HG02973 (cell line): ENCODE data around the gene POLR2H.

ENCODE experiments used
- ATAC-seq: cut with Tn5 transposase; IDR thresholded peaks from one replicate; pipeline ENCODE4 v1.9.1; 2021; ENCODE audit warnings: moderate library complexity; ENCODE audit not compliant: unreplicated experiment

POLR2H gene

DNA sequence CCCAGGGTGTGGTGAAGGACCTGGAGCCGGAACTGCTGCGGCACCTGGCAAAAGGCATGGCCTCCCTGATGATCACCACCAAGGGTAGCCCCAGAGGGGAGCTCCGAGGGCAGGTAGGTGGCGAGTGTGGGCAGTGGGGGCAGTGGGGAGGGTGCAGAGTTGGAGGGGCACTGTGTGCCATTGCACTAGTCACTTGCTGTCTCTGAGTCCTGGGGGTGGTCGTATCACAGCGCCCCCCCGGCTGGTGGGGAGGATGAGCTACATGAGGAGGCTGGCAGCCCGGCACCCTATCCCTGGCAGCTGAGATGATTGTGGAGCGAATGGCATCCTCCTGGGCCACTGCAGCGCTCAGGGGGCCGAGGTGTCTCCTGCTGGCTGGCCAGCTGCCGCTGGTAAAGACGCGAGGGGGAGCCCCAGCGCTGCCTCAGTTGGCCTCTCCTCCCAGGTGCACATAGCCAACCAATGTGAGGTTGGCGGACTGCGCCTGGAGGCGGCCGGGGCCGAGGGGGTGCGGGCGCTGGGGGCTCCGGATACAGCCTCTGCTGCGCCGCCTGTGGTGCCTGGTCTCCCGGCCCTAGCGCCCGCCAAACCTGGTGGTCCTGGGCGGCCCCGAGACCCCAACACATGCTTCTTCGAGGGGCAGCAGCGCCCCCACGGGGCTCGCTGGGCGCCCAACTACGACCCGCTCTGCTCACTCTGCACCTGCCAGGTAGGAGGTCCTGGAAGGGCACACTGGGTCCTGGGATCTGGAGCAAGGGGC lies 24.7 kb downstream of the POLR2H start:
- no peak for ATAC-seq

DNA sequence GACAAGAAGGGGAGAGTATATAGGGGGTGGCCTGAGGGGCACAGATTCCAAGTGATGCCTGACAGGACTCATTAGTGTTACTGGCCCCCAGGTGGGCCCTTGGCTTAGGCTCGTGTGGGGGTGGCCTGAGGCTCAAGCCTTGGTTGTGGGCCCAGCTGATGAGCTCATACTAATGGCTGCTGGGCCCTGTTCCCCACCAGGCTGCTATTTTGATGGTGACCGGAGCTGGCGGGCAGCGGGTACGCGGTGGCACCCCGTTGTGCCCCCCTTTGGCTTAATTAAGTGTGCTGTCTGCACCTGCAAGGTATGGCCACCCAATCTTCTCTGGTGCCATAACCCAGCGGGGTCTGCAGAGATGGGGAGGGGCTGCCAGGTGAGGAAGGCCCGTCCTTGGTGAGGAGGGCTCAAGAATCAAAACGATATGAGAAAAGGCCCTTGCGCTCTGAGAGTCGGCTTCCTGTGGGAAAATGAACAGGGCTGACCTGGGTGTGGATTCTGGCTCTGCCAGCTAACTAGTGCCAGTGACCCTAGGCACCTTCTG lies 25.7 kb downstream of the POLR2H start:
- no peak for ATAC-seq

DNA sequence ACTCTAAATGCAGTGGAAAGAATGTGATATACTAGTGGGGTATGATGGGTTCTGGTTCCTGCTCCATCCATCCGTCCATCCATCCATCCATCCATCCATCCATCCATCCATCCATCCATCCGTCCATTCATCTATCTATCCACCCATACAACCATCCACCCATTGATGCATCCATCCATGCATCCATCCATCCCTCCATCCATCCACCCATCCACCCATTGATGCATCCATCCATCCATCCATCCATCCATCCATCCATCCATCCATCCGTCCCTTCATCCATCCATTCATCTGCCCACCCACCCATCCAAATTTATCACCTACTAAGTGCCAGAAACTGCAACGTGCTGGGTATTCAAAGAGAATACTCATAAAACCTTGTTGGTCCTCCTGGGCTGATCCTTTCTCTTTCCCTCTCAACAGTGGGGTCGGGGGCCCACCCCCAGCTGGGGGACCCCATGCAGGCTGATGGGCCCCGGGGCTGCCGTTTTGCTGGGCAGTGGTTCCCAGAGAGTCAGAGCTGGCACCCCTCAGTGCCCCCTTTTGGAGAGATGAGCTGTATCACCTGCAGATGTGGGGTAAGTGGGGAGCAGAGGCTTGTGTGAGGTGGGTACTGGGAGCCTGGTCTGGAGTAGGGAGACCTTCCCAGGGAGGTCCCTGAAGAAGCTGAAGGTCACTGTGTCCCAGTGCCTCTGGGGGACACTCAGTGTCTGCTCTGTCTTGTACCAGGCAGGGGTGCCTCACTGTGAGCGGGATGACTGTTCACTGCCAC lies 26.8 kb downstream of the POLR2H start:
- no peak for ATAC-seq

DNA sequence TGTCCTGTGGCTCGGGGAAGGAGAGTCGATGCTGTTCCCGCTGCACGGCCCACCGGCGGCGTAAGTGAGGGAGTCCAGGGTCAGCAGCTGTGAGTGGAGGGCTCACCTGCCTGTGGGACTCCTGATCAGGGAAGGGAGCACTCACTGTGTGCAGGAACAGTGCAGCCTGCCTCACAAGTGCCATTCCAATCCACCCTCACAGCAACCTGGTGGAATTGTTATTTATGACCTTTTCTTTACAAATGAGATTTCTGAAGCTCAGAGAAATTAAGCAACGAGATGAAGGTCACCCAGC lies 27.4 kb downstream of the POLR2H start:
- no peak for ATAC-seq

DNA sequence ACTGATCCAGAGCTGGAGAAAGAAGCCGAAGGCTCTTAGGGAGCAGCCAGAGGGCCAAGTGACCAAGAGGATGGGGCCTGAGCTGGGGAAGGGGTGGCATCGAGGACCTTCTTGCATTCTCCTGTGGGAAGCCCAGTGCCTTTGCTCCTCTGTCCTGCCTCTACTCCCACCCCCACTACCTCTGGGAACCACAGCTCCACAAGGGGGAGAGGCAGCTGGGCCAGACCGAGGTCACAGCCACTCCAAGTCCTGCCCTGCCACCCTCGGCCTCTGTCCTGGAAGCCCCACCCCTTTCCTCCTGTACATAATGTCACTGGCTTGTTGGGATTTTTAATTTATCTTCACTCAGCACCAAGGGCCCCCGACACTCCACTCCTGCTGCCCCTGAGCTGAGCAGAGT lies 27.9 kb downstream of the POLR2H start:
- ATAC-seq, result no peak

DNA sequence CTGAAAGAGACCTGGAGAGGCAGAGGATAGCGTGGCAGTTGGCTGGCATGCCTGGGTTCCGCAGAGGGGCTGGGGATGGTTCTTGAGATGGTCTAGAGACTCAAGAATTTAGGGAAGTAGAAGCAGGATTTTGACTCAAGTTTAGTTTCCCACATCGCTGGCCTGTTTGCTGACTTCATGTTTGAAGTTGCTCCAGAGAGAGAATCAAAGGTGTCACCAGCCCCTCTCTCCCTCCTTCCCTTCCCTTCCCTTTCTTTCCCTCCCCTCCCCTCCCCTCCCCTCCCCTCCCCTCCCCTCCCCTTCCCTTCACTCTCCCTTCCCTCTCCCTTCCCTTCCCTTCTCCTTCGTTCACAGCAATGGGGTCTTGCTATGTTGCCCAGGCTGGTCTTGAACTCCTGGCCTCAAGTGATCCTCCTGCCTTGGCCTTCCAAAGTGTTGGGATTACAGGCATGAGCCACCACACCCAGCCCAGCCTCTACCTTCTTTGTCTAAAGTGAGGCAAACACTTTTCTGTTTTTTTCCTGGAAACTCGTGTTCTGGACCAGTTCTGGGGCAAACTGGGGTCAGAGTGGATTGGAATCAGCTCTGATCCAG lies 28.5 kb downstream of the POLR2H start:
- no peak for ATAC-seq

DNA sequence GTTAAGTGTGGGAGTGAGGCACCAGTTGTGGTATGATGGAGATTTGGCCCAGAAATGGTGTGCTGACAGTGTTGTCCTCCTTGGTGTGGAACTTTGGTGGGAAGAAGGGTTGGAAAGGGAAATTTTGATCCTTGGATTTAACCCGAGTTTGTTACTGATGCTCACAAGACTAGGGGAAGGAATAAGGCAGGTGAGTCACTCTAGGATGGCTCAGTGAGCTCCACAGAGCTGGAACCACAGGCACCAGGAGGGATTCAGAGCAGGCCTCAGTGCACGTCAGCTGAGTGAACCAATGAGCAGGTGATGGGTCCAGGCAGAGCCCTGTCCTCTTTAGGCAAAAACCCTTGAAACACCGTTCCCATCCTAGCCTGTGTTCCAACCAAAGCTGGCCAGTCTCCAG lies 29.8 kb downstream of the POLR2H start:
- no peak for ATAC-seq

DNA sequence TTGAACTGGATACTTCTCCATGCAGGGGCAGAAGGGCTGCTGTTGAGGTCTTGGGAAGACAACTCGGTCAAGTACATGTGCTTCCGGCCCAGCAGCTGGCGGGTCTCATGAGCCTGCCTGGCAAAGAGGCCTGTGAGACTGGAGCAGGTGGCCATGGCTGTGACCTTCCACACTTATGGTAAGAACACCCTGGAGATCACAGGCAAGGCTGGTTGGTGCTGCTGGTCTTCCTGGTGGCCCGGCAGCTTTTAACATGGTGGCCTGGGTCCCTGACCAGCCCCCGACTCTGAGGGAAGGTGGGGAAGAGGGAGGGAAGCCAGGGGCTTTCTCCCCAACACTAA lies 33.8 kb downstream of the POLR2H start:
- ATAC-seq, result no peak

DNA sequence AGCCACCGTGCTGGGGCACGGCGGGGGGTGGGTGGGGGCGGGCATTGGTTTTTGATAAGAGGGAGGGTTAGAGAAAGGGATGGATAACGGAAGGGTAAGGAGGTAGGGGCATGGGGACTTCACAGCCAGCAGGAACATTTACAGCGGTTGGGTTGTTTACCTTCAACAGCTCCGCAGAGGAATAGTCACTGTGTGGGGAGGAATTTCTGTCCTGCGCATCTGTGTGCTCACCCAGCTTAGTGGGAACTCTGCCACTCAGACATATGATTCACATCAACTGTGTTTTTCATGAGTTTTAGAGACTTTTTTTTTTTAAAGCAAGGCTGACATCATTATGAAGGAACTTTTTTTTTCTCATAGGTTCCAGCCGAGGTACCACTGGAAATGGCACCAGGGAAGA lies 37.9 kb downstream of the POLR2H start:
- no peak for ATAC-seq

DNA sequence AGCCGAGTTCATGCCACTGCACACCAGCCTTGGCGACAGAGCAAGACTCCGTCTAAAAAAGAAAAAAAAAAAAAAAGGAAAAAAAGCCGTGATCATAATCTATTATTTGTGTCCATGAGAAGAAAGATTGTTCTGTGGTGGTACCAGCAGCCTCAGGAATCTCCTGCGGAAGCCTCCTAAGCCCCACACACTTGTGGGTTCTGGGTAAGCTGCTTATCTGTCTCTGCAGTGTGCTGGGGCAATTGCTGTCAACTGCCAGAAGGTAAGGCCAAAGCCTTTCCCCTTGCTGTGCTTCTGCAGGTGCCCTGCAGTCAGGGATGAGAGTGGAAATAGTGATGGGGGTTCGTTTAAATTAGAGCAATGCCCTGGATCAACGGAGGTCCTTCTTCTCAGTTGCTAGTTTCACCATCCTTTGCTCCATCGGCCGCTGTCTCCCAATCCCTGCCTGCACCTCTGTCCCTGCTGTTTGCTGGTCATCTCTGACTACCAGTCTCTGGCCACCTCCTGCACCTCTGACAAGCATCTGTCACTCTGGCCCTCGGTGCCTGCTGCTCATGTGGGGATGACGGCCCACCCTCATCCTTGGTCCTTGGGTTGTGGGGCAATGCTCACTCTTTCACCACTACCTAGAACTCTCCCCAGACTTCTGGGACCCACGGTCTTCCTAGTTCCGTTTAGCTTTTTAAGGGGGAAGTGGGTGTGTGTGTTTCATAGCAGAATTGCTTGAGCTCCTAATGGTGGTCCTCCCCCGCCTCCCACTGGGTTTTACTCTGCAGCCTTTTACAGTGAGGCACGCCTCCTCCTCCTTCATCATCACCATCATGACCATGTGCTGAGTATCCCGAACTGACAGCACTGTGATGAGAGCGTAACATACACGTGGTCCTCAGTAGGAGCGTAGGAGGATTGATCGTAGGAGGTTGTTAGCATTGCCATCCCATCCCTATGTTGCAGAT lies 43.8 kb downstream of the POLR2H start:
- no peak for ATAC-seq

DNA sequence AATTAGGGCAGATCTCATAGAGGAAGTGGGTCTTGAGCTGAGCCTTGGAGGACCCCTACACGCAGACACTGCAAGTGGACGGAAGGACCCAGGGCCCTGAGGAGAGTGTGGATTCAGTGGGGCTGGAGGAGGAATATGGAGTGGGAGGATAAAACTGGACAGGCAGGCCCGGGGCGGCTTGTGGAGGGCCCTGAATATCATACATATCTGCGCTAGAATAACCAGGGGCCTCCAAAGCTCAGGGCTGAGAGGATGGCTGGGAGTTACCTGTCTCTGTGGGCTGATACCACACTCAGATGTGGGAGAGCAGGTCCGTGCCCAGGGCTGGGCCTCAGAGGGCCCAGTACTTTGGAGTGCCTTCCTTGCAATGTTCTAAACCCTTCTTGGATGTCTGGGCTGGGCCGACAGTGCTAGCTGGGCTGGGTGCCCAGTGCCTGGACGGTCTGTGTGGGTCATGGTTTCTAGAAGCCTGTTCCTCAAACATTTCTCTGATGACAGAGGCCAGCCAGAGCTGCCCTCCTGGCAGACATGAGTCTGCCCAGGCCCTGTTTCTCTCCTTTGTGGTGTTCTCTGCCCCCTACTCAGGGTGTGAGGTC lies 47.9 kb downstream of the POLR2H start:
- ATAC-seq, result no peak

DNA sequence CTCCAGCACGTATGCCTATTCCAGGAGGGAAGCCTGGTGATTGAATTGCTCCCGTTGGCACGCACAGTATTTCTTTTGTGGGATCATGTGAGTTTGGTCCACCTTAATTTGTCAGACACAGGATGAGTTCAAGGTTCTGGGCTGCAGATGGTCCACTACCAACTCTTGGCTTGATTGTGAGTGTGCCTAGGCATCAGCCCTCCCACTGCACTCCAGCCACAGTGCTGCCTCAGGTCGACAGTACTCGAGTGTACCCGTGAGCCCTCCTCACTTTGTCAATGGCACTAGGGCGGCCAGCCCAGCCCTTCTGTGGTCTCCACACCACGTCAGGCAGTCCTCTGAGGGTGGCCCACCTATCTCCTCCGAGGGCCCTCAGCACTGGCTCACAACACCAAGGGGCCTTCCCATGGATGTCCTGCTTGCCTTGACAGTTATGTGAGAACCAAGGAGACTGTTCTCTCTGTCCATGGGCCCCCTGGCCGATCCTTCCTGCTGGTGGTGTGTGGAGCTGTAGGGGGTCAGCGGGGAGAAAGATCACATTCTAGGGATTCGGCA lies 48.5 kb downstream of the POLR2H start:
- no peak for ATAC-seq

DNA sequence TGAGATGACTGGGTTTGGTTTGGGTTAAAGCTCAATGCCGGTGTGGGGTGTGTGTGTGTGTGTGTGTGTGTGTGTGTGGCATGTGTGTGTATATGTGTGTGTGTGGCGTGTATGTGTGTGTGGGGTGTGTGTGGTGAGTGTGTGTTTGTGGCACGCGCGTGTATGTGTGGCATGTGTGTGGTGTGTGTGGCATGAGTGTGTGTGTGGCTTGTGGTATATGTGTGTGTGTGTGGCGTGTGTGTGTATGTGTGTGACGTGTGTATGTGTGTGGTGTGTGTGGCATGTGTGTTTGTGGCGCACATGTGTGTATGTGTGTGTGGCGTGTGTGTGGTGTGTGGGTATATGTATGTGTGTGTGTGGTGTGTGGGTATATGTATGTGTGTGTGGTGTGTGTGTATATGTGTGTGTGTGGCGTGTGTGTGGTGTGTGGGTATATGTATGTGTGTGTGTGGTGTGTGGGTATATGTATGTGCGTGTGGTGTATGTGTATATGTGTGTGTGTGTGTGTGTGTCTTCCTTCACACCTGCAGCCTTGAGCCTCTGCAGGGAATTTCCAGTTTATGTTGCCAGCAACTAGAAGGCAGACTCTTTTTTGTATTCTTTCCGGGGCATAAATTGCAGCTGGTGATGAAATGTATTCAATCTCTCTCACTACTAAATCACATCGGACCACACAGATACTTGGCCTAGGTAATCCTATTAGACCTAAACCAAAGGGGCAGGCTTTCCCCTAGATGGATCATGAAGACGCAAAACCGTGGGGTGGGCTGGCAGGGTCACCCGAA lies 53.1 kb downstream of the POLR2H start:
- no peak for ATAC-seq

DNA sequence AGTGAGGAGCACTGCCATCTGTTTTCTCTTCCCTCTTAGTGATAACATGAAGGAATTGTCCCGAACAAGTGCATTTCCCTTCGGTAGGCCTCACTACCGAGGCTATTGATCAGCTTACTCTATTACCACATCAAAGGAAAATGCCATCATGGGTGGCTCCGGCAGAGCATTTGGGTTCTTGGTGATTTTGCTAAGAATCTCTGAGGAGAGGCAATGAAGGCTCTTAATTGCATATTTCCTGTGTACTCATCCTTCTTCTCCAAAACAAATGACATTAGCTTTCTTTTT lies 53.6 kb downstream of the POLR2H start:
- no peak for ATAC-seq

DNA sequence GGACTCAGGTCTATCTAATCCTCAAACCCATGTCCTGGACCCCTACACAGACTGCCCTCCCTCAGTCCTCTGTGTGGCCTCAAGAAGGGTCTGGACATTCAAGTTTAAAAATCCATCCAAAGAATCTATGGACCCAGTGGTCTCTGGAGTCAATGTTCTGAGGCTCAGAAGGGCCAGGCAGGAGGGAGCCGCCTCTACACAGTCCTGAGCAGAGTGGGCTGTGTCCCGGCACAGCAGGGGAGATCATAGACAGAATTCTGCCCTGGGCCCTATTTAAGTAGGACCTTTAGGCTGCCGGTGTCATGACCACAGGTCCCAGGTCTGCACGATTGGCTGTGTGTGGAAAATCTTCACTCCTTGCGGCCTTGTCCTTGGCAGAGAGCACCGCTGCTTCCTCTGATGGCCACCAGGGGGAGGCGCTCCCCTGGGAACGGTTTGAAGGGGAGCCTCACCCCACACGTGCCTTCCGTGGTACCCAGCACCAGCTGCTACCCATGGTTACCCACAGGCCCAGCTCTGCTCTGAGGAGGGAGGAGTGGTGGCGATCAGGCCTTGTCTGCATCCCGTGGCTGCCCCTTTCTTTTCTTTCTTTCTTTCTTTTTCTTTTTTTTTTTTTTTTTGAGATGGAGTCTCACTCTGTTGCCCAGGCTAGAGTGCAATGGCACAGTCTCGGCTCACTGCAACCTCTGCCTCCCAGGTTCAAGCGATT lies 56.3 kb downstream of the POLR2H start:
- ATAC-seq, result peak; percentile 87
